Activated CD4-positive, alpha-beta T cell treated with anti-CD3 and anti-CD28 coated beads for 36 hours (primary cell): Measurements from ENCODE around the gene TTLL7. TPM values are rescaled to one million over a fixed set of nuclear protein-coding genes. Genes with fewer than 3 reads are reported as not detected.

ENCODE experiments used
- ATAC-seq: fragments of 200-7000 bp; cut with Tn5 transposase; one replicate; pipeline ENCODE4 v1.10.0; 2021; ENCODE audit warnings: mild to moderate bottlenecking, moderate library complexity
- CTCF ChIA-PET: fragments of 350-600 bp; sonication (Branson Sonifier 250); formaldehyde crosslinking; loops from one replicate; lab custom pipeline; 2021; ENCODE audit warnings: antibody characterized with exemption; lab: Charles Lee
- POLR2A ChIA-PET: fragments of 350-600 bp; sonication (Branson Sonifier 250); formaldehyde crosslinking; loops from one replicate; lab custom pipeline; 2021; ENCODE audit warnings: antibody characterized with exemption, inconsistent platforms; lab: Charles Lee
- DNase-seq: peaks from one replicate; pipeline ENCODE4 v3.0.0-alpha.2; 2020
- H3K27ac Mint-ChIP-seq: one replicate; pipeline ENCODE4 v1.8.0; 2021; ENCODE audit warnings: mixed read lengths
- H3K27me3 Mint-ChIP-seq: one replicate; pipeline ENCODE4 v1.8.0; 2021; ENCODE audit warnings: mixed read lengths
- H3K36me3 Mint-ChIP-seq: one replicate; pipeline ENCODE4 v1.8.0; 2021; ENCODE audit warnings: low read depth, mixed read lengths
- H3K4me1 Mint-ChIP-seq: one replicate; pipeline ENCODE4 v1.8.0; 2021; ENCODE audit warnings: mixed read lengths
- H3K4me3 Mint-ChIP-seq: one replicate; pipeline ENCODE4 v1.8.0; 2021; ENCODE audit warnings: mild to moderate bottlenecking, moderate library complexity, mixed read lengths
- H3K9me3 Mint-ChIP-seq: one replicate; pipeline ENCODE4 v1.8.0; 2021; ENCODE audit warnings: low read depth, mixed read lengths
- intact Hi-C, 2 experiments: fragments of 100-400 bp; cut with DNase I in 1 of 2; cut with micrococcal nuclease in 1 of 2; formaldehyde crosslinking; loops; one replicate each; pipeline versions ENCODE4 v1.14.2 to v1.15.1; 2022 to 2024; cut with DNase I, micrococcal nuclease
- total RNA-seq, 2 experiments: library from RNA; stranded (reverse); gene quantifications; one replicate each; pipeline ENCODE4 v1.2.3, GENCODE V29; 2021

Gene TTLL7
- total RNA-seq, 2 experiments from 2014 or later = 1.4 to 2.6 TPM

DNA sequence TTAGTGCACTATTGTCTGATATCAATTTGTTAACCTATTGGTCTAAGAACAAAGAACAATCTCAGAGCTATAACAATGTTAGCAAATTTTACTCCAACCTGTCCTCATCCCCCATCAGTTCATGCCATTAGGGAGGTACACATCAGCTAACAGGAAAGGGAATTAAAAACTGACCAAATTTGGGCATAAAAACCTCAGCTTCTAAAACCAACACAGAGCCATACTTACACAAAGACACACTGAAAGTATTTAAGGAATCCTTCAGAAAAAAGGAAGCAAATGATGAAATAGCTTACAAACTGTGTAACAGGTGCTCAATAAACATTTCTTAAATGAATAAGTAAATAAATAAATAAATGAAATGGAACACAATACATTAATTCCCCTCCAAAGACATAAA lies 89.2 kb downstream of the TTLL7 start:
- no peaks in the 10 kb centered on the region for H3K4me1 Mint-ChIP-seq
- no peaks in the 10 kb centered on the region for H3K36me3 Mint-ChIP-seq
- ChIA-PET POLR2A (no interaction called here), CTCF (interaction anchor here (0.7 to 1.8 kb wide), 8 partner anchors 9 to 940 kb away, joined by 3 to 8 read pairs (median 3); no protein-coding TSS in a partner anchor)
- no peak overlapping the region for H3K27ac Mint-ChIP-seq
- intact Hi-C loops = loop anchor here (5.0 to 10.0 kb wide), 2 partner anchors 523 to 845 kb away; no protein-coding TSS in a partner anchor
- H3K27me3 Mint-ChIP-seq = peaks cover 18% of the 10 kb centered on the region
- H3K4me3 Mint-ChIP-seq = no peak overlapping the region
- no peak for DNase-seq
- ATAC-seq = no peak
- H3K9me3 Mint-ChIP-seq = peaks cover 2% of the 10 kb centered on the region

DNA sequence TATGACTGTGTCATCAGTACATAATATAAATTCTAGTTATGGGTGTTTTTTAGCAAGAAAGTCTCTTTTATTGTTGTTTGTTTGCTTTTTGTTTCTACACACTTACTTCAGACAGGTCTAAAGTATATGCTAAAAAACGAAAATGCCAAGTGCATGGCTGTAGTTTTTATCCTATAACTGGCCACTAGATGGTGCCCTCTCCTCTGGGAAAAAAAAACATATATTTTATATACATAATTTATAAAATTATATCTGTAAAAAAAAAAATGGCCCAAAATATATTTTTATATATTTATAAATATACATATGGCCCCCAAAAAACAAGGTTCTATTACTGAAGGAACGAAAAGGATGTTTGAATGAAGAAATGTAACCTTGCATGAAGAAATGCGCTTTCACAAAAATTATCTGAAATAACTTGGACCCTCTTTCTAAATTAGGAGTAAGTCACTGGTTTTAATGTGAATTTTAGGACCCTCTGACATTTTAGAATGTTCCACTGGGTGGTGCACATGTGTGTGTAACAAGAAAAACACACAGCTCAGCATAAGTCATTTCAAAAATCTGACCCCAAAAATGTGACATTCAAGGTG lies 93.5 kb downstream of the TTLL7 start:
- Mint-ChIP-seq H3K27me3 (peaks cover 8% of the 10 kb centered on the region), H3K4me1 (no peaks in the 10 kb centered on the region), H3K4me3 (no peak overlapping the region), H3K27ac (no peak overlapping the region), H3K9me3 (no peaks in the 10 kb centered on the region), H3K36me3 (no peaks in the 10 kb centered on the region)
- ATAC-seq (no peak), DNase-seq (no peak)
- ChIA-PET POLR2A (no interaction called here), CTCF (interaction anchor here (0.6 to 3.3 kb wide), 11 partner anchors 7 to 270 kb away, joined by 3 to 11 read pairs (median 4); no protein-coding TSS in a partner anchor)
- intact Hi-C loops = loop anchor here (1.0 to 10.0 kb wide), 5 partner anchors 217 to 867 kb away; no protein-coding TSS in a partner anchor

DNA sequence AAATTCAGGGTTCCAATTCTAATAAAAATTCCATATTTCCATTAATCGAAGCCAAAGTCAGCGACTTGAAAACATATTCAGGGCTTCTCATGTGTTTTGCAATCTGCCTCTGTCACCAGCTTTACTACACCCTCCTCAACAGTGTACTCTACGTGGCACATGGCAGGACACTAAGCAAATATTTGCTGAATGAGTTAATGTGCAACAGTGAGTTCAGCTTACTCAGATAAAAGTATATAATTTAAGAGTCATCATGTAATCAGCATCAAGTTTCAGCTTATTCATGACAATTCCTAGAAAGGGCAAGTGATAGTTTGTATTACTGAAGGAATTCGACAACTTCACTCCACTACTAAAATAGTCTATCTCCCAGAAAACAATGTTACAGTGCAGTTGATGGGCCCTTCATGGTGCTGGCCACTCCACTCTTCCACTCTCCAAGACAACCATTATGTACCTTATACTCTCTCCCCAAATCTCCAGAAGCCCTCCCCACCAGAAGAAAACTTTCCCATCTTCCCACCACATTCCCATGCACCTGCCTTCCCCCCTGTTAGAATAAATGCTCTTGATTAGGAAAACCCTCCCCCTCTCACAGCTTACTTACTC lies 97.3 kb downstream of the TTLL7 start:
- Mint-ChIP-seq H3K27ac (no peak overlapping the region), H3K27me3 (peaks cover under 1% of the 10 kb centered on the region), H3K4me1 (no peaks in the 10 kb centered on the region), H3K9me3 (no peaks in the 10 kb centered on the region), H3K36me3 (no peaks in the 10 kb centered on the region), H3K4me3 (no peak overlapping the region)
- POLR2A ChIA-PET = no interaction called here
- ATAC-seq (no peak), DNase-seq (no peak)
- intact Hi-C loops = loop anchor here in 1 of 2 experiments (10.0 kb wide), 1 partner anchor 853 kb away; no protein-coding TSS in a partner anchor
- CTCF ChIA-PET = no interaction called here

DNA sequence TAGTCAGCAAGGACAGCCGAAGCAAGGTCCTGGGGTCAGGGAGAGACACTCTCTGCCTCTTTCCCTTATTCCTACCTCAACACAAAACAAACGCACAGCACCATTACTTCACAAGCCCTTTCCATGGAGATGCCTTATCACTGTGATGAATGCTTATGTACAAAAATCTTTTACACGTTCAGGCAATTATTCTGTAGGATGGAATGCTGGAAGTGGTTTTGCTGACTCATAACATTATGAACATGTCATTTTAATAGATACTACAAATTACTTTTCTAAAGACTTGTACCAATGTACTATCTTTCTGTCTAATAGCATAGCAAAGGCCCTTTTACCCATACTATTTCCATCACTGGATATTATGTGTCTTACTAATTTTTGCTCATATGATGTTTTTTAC lies 98.4 kb downstream of the TTLL7 start:
- no peaks in the 10 kb centered on the region for H3K36me3 Mint-ChIP-seq
- intact Hi-C loops = loop anchor here in 1 of 2 experiments (10.0 kb wide), 1 partner anchor 854 kb away; no protein-coding TSS in a partner anchor
- CTCF ChIA-PET = interaction anchor here (0.5 to 1.5 kb wide), 3 partner anchors 9 to 854 kb away, joined by 3 to 4 read pairs (median 3); no protein-coding TSS in a partner anchor
- H3K27me3 Mint-ChIP-seq = peaks cover 2% of the 10 kb centered on the region
- no peaks in the 10 kb centered on the region for H3K4me1 Mint-ChIP-seq
- no peaks in the 10 kb centered on the region for H3K9me3 Mint-ChIP-seq
- POLR2A ChIA-PET = no interaction called here
- DNase-seq (no peak), ATAC-seq (no peak)
- no peak overlapping the region for H3K27ac Mint-ChIP-seq
- no peak overlapping the region for H3K4me3 Mint-ChIP-seq

DNA sequence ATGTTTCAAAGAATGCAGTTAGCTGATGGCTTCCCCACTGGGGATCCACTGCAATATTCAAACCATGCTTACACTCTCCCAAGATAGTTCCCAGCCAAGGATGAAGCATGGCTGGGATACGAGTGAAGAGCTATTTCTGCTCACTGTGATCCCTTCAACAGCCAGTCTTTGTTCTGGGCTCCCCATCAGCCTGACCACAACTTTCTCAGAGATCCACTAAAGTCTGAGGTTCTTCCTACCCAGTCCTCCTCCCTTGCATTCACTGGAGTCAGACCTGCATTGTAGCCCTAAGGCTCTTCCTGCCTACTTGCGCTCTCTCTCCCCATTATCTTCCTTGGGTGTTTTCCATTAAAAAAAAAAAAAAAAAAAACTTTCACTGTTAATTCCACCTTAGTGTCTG lies 101.4 kb downstream of the TTLL7 start:
- no peak overlapping the region for H3K27ac Mint-ChIP-seq
- no peak for DNase-seq
- ChIA-PET POLR2A (no interaction called here), CTCF (interaction anchor here (1.2 kb wide), 2 partner anchors 9 to 12 kb away, joined by 3 read pairs; no protein-coding TSS in a partner anchor)
- intact Hi-C loops = no loop called here
- no peaks in the 10 kb centered on the region for H3K9me3 Mint-ChIP-seq
- peaks cover 2% of the 10 kb centered on the region for H3K27me3 Mint-ChIP-seq
- no peak overlapping the region for H3K4me3 Mint-ChIP-seq
- ATAC-seq = no peak
- H3K4me1 Mint-ChIP-seq = no peaks in the 10 kb centered on the region
- no peaks in the 10 kb centered on the region for H3K36me3 Mint-ChIP-seq

DNA sequence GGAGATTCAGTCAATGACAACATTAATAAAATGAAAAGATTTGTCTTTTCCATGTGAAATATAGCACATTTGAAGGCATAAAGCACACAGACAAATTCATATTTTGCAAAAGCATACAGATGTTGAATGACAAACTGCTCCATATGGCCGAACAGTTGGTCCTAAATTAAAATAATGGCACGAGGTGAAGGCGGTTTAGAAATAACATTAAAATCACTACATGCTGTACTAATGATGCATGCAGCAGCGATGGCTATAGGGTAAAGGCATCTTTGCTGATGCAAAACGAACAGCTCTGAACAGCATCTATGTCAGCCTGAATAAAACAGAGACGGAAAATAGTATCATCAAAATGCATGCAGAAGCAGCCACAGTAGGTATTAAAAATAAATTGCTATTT lies 102.6 kb downstream of the TTLL7 start:
- no peaks in the 10 kb centered on the region for H3K4me1 Mint-ChIP-seq
- H3K27me3 Mint-ChIP-seq = peaks cover 2% of the 10 kb centered on the region
- no peak overlapping the region for H3K27ac Mint-ChIP-seq
- ATAC-seq (no peak), DNase-seq (no peak)
- intact Hi-C loops = no loop called here
- H3K4me3 Mint-ChIP-seq = no peak overlapping the region
- POLR2A ChIA-PET = no interaction called here
- H3K36me3 Mint-ChIP-seq = no peaks in the 10 kb centered on the region
- no peaks in the 10 kb centered on the region for H3K9me3 Mint-ChIP-seq
- CTCF ChIA-PET = interaction anchor here (0.8 kb wide), 1 partner anchor 37 kb away, joined by 3 read pairs; no protein-coding TSS in a partner anchor

DNA sequence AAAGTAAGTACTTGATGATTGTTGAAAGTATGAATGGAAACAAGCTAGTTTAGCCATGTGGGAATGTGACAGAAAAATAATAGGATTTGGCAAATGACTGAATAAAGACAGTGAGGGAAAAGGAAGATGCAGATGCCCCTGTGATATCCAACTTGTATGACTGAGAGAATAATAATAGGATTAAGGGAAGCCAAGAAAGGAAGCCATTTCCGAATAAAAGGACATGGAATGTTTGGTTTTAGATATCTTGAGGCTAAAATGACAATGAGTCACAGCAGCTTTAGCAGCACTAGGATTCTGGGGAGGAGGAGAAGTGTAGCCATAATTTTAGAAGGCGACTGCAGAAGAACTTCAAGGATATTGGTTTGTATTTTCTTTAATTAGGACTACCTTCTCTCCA lies 109.2 kb downstream of the TTLL7 start:
- no peaks in the 10 kb centered on the region for H3K4me1 Mint-ChIP-seq
- ChIA-PET POLR2A (no interaction called here), CTCF (interaction anchor here (0.6 kb wide), 1 partner anchor 233 kb away, joined by 3 read pairs; no protein-coding TSS in a partner anchor)
- ATAC-seq (no peak), DNase-seq (no peak)
- H3K9me3 Mint-ChIP-seq = peaks cover 4% of the 10 kb centered on the region
- H3K27ac Mint-ChIP-seq = no peak overlapping the region
- intact Hi-C loops = no loop called here
- peaks cover 3% of the 10 kb centered on the region for H3K27me3 Mint-ChIP-seq
- no peaks in the 10 kb centered on the region for H3K36me3 Mint-ChIP-seq
- H3K4me3 Mint-ChIP-seq = no peak overlapping the region

DNA sequence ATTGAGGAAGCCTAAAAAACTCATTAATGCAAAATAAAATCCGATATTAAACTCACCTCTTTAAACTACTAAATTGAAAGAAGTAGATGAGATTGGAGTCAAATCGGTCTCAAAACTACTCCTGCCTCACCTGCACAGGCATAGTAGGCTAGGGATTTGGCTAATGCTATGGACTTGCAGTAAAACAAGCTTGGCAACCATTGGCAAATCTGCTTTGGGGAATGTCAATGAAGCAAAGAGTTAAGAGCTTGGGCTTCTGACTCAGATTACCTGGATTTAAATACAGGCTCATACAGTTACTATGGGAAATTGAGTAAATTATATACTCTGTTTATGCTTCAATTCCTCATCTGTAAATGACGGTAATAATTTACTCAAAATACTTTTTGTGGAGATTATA lies 111.4 kb downstream of the TTLL7 start:
- POLR2A ChIA-PET = no interaction called here
- CTCF ChIA-PET = no interaction called here

DNA sequence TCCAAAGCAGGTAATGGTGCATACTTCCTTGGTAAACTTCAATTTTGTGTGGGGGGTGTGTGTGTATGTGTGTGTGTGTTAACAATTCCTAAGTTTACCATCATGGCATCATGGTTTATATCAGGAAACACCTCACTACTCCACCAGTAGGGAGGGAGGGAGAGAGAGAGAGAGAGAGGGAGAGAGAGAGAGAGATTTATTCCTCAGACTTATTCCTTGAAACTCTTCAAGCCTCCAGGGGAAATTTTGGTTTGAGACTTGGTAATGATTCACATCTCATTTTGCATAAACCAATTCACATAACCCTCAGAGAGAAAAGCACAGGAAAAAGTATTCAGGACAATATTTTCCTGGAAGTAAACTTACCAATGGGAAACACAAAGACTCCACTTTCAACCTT lies 115.0 kb downstream of the TTLL7 start:
- POLR2A ChIA-PET = no interaction called here
- intact Hi-C loops = no loop called here

More for the DNA sequence above, 111.4 kb downstream of the TTLL7 start:
- intact Hi-C loops = no loop called here
- Mint-ChIP-seq H3K9me3 (peaks cover 4% of the 10 kb centered on the region), H3K27me3 (peaks cover 7% of the 10 kb centered on the region), H3K36me3 (no peaks in the 10 kb centered on the region), H3K4me1 (no peaks in the 10 kb centered on the region), H3K27ac (no peak overlapping the region), H3K4me3 (no peak overlapping the region)
- no peak for ATAC-seq
- DNase-seq = no peak

DNA sequence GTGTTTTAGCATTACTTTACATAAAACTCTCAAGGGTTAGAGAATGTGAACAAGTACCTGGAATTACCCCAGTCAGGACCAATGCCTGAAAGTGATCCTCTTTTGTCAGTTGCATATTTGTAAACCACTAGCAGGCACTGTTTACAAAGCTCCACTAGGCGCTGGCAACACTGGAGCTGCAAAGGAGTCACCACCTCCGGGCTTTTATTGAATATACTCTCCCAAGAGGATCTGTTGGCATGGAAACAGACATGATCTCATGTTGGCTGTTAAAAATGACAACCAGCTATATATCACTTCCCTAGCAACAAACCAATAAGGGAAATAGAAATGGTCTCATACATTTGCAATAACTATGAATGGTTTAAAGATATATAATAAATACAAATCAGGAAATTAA lies 116.0 kb downstream of the TTLL7 start:
- Mint-ChIP-seq H3K27ac (no peak overlapping the region), H3K36me3 (no peaks in the 10 kb centered on the region), H3K4me1 (no peaks in the 10 kb centered on the region), H3K4me3 (no peak overlapping the region), H3K27me3 (peaks cover 4% of the 10 kb centered on the region), H3K9me3 (no peaks in the 10 kb centered on the region)
- ChIA-PET POLR2A (no interaction called here), CTCF (no interaction called here)
- intact Hi-C loops = no loop called here
- ATAC-seq (no peak), DNase-seq (no peak)

More for the DNA sequence above, 115.0 kb downstream of the TTLL7 start:
- Mint-ChIP-seq H3K9me3 (peaks cover 4% of the 10 kb centered on the region), H3K4me3 (no peak overlapping the region), H3K4me1 (no peaks in the 10 kb centered on the region), H3K27me3 (peaks cover 4% of the 10 kb centered on the region), H3K27ac (no peak overlapping the region), H3K36me3 (no peaks in the 10 kb centered on the region)
- CTCF ChIA-PET = no interaction called here
- ATAC-seq (no peak), DNase-seq (no peak)

DNA sequence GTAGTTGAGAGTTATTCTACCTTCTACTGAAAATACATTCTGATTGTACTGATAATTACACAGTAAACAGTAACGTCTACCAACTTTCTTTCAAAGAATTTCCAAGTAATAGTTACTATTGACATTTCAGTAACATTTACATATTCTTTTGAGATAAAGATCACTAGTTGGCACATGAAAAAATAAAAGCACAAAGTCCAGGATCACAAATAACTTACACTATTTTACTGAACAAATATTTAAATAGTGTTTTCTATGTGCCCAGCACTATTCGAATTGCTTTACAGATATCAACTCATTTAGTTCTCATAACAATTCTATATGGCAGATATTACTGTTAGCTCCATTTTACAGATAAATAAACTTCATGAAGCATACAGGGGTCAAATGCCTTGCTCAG lies 126.4 kb downstream of the TTLL7 start:
- POLR2A ChIA-PET = no interaction called here
- no peaks in the 10 kb centered on the region for H3K9me3 Mint-ChIP-seq
- no peak overlapping the region for H3K27ac Mint-ChIP-seq
- no peak overlapping the region for H3K4me3 Mint-ChIP-seq
- no peaks in the 10 kb centered on the region for H3K4me1 Mint-ChIP-seq
- DNase-seq (no peak), ATAC-seq (no peak)
- CTCF ChIA-PET = interaction anchor here (1.2 kb wide), 1 partner anchor 13 kb away, joined by 3 read pairs; no protein-coding TSS in a partner anchor
- intact Hi-C loops = no loop called here
- no peaks in the 10 kb centered on the region for H3K36me3 Mint-ChIP-seq
- H3K27me3 Mint-ChIP-seq = peaks cover 4% of the 10 kb centered on the region
